Right lobe of liver (tissue), 4 donors: ENCODE data around the gene ZNF365.

Source experiments
- POLR2A ChIP-seq: fragments of 450-650 bp; IDR thresholded peaks from one replicate; pipeline ENCODE4 v1.6.1; 2017; ENCODE audit warnings: antibody characterized with exemption, mild to moderate bottlenecking
- TF ChIP-seq, protein P1 (sequence below), 4 donors: fragments of 200-600 bp in 3 of 4; fragments of 450-650 bp in 1 of 4; IDR thresholded peaks; one replicate each; pipeline versions ENCODE4 v1.5.1 to v1.8.0; 2016 to 2022; ENCODE audit warnings: antibody characterized with exemption in 4 of 4, mild to moderate bottlenecking in 2 of 4
- donor health status: DM: no; HTN: no; CAD: no.
- donor health status: DM: no; HTN: no; CAD: no.
- donor health status: DM: no; HTN: yes; CAD: no.

DNA sequence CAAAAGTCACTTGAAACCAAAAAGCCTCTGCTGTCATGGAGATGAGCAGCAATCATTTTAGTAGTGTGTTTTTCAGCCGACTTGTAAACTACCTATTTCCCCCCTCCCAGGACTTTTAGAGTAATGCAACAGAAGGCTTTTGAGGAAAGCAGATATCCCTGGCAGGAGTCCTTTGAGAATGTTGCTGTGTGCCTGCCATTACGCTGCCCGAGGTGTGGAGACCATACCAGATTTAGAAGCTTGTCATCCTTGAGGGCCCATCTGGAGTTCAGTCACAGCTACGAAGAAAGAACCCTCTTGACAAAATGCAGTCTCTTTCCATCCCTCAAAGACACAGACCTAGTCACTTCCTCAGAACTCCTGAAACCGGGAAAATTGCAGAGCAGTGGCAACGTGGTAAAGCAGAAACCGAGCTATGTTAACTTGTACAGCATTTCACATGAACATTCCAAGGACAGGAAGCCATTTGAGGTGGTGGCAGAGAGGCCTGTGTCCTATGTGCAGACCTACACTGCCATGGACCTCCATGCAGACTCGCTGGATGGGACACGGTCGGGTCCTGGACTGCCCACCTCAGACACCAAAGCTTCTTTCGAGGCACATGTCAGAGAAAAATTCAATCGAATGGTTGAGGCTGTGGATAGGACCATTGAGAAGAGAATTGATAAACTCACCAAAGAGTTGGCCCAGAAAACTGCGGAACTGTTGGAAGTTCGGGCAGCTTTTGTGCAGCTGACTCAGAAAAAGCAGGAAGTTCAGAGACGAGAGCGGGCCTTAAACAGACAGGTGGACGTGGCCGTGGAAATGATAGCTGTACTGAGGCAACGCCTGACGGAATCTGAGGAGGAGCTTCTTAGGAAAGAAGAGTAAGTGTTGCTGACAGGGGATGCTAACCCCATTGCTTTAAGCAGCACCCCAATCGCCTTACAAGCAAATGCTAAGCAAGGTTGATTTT lies 2.2 kb downstream of the ZNF365 start:
- TF ChIP-seq, protein P1, sequence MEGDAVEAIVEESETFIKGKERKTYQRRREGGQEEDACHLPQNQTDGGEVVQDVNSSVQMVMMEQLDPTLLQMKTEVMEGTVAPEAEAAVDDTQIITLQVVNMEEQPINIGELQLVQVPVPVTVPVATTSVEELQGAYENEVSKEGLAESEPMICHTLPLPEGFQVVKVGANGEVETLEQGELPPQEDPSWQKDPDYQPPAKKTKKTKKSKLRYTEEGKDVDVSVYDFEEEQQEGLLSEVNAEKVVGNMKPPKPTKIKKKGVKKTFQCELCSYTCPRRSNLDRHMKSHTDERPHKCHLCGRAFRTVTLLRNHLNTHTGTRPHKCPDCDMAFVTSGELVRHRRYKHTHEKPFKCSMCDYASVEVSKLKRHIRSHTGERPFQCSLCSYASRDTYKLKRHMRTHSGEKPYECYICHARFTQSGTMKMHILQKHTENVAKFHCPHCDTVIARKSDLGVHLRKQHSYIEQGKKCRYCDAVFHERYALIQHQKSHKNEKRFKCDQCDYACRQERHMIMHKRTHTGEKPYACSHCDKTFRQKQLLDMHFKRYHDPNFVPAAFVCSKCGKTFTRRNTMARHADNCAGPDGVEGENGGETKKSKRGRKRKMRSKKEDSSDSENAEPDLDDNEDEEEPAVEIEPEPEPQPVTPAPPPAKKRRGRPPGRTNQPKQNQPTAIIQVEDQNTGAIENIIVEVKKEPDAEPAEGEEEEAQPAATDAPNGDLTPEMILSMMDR (IDR thresholded peaks at IDR 0.05): no peak
- no peak for TF ChIP-seq POLR2A
